SK-N-SH treated with all-trans-retinoic acid at 6 μM for 48 hours (cell line): ENCODE results near the gene C1R.

Experiments used
- ATAC-seq: fragments of 200-7000 bp; cut with Tn5 transposase; 3 replicates; pipeline ENCODE4 v1.9.1; 2020; ENCODE audit warnings: mild to moderate bottlenecking, moderate library complexity
- ARNTL ChIP-seq: fragments of 450-650 bp; formaldehyde crosslinking; IDR thresholded peaks from 2 replicates; pipeline ENCODE4 v1.5.0; 2020; ENCODE audit warnings: low read depth, mild to moderate bottlenecking, moderate library complexity, borderline replicate concordance
- CREB5 ChIP-seq: fragments of 250-450 bp; sonication (Bioruptor Pico); IDR thresholded peaks from 2 replicates; pipeline ENCODE4 v1.5.1; 2020; ENCODE audit warnings: low read depth, mild to moderate bottlenecking, moderate library complexity
- CSDC2 ChIP-seq: fragments of 250-450 bp; sonication (Bioruptor Pico); IDR thresholded peaks from 2 replicates; pipeline ENCODE4 v1.5.0; 2020; ENCODE audit warnings: mild to moderate bottlenecking, moderate library complexity
- ESRRG ChIP-seq: fragments of 250-450 bp; sonication (Bioruptor Pico); IDR thresholded peaks from 2 replicates; pipeline ENCODE4 v1.6.1; 2021; ENCODE audit warnings: mild to moderate bottlenecking
- GLIS3 ChIP-seq: fragments of 250-450 bp; sonication (Bioruptor Pico); IDR thresholded peaks from 2 replicates; pipeline ENCODE4 v1.5.0; 2020; ENCODE audit warnings: mild to moderate bottlenecking, moderate library complexity
- ISL1 ChIP-seq: fragments of 250-450 bp; sonication (Bioruptor Pico); IDR thresholded peaks from 2 replicates; pipeline ENCODE4 v2.1.2; 2022; ENCODE audit warnings: mild to moderate bottlenecking, moderate library complexity
- OSR1 ChIP-seq: fragments of 250-450 bp; sonication (Bioruptor Pico); IDR thresholded peaks from 2 replicates; pipeline ENCODE4 v1.8.0; 2022; ENCODE audit warnings: moderate library complexity, mild to moderate bottlenecking, inconsistent platforms
- PPARA ChIP-seq: fragments of 250-450 bp; sonication (Bioruptor Pico); IDR thresholded peaks from 2 replicates; pipeline ENCODE4 v1.5.0; 2020; ENCODE audit warnings: mild to moderate bottlenecking, borderline replicate concordance
- RARB ChIP-seq: fragments of 250-450 bp; sonication (Bioruptor Pico); IDR thresholded peaks from 2 replicates; pipeline ENCODE4 v1.8.0; 2021; ENCODE audit warnings: mild to moderate bottlenecking, moderate library complexity
- SNAI2 ChIP-seq: fragments of 250-450 bp; sonication (Bioruptor Pico); IDR thresholded peaks from 2 replicates; pipeline ENCODE4 v1.5.0; 2020; ENCODE audit warnings: mild to moderate bottlenecking, moderate library complexity
- TCF4 ChIP-seq: fragments of 250-450 bp; sonication (Bioruptor Pico); IDR thresholded peaks from 2 replicates; pipeline ENCODE4 v1.8.0; 2021; ENCODE audit warnings: mild to moderate bottlenecking, moderate library complexity, borderline replicate concordance
- TOX ChIP-seq: fragments of 250-450 bp; sonication (Bioruptor Pico); IDR thresholded peaks from 2 replicates; pipeline ENCODE4 v1.8.0; 2021; ENCODE audit warnings: mild to moderate bottlenecking, moderate library complexity, borderline replicate concordance
- ZC3H10 ChIP-seq: fragments of 250-450 bp; sonication (Bioruptor Pico); IDR thresholded peaks from 2 replicates; pipeline ENCODE4 v1.5.1; 2021; ENCODE audit warnings: mild to moderate bottlenecking, moderate library complexity
- ZFP3 ChIP-seq: fragments of 250-450 bp; sonication (Bioruptor Pico); IDR thresholded peaks from 2 replicates; pipeline ENCODE4 v1.5.0; 2020; ENCODE audit warnings: mild to moderate bottlenecking, moderate library complexity
- ZFP30 ChIP-seq: fragments of 450-650 bp; formaldehyde crosslinking; IDR thresholded peaks from 2 replicates; pipeline ENCODE4 v1.5.0; 2022; ENCODE audit warnings: mild to moderate bottlenecking, moderate library complexity
- ZNF565 ChIP-seq: fragments of 450-650 bp; formaldehyde crosslinking; conservative IDR thresholded peaks from 2 replicates; pipeline ENCODE4 v1.5.0; 2020; ENCODE audit warnings: low read depth, mild to moderate bottlenecking, moderate library complexity
- ZNF70 ChIP-seq: fragments of 450-650 bp; formaldehyde crosslinking; IDR thresholded peaks from 2 replicates; pipeline ENCODE4 v1.5.0; 2020; ENCODE audit warnings: mild to moderate bottlenecking, moderate library complexity
- ZNF8 ChIP-seq: fragments of 450-650 bp; formaldehyde crosslinking; IDR thresholded peaks from 2 replicates; pipeline ENCODE4 v1.5.0; 2020; ENCODE audit warnings: mild to moderate bottlenecking, moderate library complexity
- TF ChIP-seq, protein P1 (sequence below): fragments of 250-450 bp; sonication (Bioruptor Pico); IDR thresholded peaks from 2 replicates; pipeline ENCODE4 v1.5.0; 2020; ENCODE audit warnings: mild to moderate bottlenecking, moderate library complexity
- TF ChIP-seq, protein P2 (sequence below): fragments of 250-450 bp; sonication (Bioruptor Pico); IDR thresholded peaks from 2 replicates; pipeline ENCODE4 v1.5.1; 2021; ENCODE audit warnings: mild to moderate bottlenecking, moderate library complexity
- TF ChIP-seq, protein P3 (sequence below): fragments of 250-450 bp; sonication (Bioruptor Pico); IDR thresholded peaks from 2 replicates; pipeline ENCODE4 v1.8.0; 2021; ENCODE audit warnings: low read depth, mild to moderate bottlenecking, moderate library complexity, borderline replicate concordance
- TF ChIP-seq, protein P4 (sequence below): fragments of 250-450 bp; sonication (Bioruptor Pico); IDR thresholded peaks from 2 replicates; pipeline ENCODE4 v1.8.0; 2020; ENCODE audit warnings: mild to moderate bottlenecking, moderate library complexity, borderline replicate concordance

Gene C1R

DNA sequence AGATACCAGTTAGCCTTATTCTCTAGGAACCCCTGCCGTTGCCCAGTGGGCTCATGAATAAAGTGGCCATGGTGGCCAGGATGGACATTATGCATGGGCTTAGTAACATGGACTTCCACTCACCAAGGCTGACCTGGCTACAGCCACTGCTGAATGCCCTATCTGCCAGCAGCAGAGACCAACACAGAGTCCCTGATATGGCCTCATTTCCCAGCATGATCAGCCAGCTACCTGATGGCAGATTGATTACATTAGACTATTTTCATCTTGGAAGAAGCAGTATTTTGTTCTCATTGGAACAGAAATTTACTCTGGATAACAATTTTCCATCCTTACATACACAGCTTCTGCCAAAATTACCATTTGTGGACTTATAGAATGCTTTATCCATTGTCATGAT is 57.8 kb downstream of the C1R start:
- TF ChIP-seq, protein P1, sequence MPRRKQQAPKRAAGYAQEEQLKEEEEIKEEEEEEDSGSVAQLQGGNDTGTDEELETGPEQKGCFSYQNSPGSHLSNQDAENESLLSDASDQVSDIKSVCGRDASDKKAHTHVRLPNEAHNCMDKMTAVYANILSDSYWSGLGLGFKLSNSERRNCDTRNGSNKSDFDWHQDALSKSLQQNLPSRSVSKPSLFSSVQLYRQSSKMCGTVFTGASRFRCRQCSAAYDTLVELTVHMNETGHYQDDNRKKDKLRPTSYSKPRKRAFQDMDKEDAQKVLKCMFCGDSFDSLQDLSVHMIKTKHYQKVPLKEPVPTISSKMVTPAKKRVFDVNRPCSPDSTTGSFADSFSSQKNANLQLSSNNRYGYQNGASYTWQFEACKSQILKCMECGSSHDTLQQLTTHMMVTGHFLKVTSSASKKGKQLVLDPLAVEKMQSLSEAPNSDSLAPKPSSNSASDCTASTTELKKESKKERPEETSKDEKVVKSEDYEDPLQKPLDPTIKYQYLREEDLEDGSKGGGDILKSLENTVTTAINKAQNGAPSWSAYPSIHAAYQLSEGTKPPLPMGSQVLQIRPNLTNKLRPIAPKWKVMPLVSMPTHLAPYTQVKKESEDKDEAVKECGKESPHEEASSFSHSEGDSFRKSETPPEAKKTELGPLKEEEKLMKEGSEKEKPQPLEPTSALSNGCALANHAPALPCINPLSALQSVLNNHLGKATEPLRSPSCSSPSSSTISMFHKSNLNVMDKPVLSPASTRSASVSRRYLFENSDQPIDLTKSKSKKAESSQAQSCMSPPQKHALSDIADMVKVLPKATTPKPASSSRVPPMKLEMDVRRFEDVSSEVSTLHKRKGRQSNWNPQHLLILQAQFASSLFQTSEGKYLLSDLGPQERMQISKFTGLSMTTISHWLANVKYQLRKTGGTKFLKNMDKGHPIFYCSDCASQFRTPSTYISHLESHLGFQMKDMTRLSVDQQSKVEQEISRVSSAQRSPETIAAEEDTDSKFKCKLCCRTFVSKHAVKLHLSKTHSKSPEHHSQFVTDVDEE, result no peak
- TF ChIP-seq ISL1 (CRISPR knock-in tag), result no peak
- TF ChIP-seq TOX, result no peak
- TF ChIP-seq, protein P2, sequence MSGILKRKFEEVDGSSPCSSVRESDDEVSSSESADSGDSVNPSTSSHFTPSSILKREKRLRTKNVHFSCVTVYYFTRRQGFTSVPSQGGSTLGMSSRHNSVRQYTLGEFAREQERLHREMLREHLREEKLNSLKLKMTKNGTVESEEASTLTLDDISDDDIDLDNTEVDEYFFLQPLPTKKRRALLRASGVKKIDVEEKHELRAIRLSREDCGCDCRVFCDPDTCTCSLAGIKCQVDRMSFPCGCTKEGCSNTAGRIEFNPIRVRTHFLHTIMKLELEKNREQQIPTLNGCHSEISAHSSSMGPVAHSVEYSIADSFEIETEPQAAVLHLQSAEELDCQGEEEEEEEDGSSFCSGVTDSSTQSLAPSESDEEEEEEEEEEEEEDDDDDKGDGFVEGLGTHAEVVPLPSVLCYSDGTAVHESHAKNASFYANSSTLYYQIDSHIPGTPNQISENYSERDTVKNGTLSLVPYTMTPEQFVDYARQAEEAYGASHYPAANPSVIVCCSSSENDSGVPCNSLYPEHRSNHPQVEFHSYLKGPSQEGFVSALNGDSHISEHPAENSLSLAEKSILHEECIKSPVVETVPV (CRISPR knock-in tag), result no peak
- TF ChIP-seq ESRRG (CRISPR knock-in tag), result no peak
- TF ChIP-seq, protein P3, sequence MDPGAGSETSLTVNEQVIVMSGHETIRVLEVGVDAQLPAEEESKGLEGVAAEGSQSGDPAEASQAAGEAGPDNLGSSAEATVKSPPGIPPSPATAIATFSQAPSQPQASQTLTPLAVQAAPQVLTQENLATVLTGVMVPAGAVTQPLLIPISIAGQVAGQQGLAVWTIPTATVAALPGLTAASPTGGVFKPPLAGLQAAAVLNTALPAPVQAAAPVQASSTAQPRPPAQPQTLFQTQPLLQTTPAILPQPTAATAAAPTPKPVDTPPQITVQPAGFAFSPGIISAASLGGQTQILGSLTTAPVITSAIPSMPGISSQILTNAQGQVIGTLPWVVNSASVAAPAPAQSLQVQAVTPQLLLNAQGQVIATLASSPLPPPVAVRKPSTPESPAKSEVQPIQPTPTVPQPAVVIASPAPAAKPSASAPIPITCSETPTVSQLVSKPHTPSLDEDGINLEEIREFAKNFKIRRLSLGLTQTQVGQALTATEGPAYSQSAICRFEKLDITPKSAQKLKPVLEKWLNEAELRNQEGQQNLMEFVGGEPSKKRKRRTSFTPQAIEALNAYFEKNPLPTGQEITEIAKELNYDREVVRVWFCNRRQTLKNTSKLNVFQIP, result no peak
- no peak for TF ChIP-seq ZFP30 (CRISPR knock-in tag)
- no peak for TF ChIP-seq ZNF565 (CRISPR knock-in tag)
- TF ChIP-seq SNAI2 (CRISPR knock-in tag), result no peak
- TF ChIP-seq CREB5 (CRISPR knock-in tag), result no peak
- TF ChIP-seq CSDC2 (CRISPR knock-in tag), result no peak
- TF ChIP-seq ZC3H10 (CRISPR knock-in tag), result no peak
- no peak for TF ChIP-seq ZFP3
- TF ChIP-seq RARB (CRISPR knock-in tag), result no peak
- TF ChIP-seq PPARA (CRISPR knock-in tag), result no peak
- no peak for TF ChIP-seq ZNF8 (CRISPR knock-in tag)
- TF ChIP-seq TCF4 (CRISPR knock-in tag), result no peak
- TF ChIP-seq ARNTL, result no peak
- no peak for TF ChIP-seq GLIS3 (CRISPR knock-in tag)
- no peak for ATAC-seq

GRCh38 chr12:7032990-7033389 is 59.3 kb downstream of the C1R start:
- no peak for TF ChIP-seq ZNF565 (CRISPR knock-in tag)
- TF ChIP-seq ZNF70 (CRISPR knock-in tag), result no peak
- no peak for TF ChIP-seq ZFP3
- TF ChIP-seq, protein P3, result no peak
- TF ChIP-seq CREB5 (CRISPR knock-in tag), result no peak
- no peak for TF ChIP-seq SNAI2 (CRISPR knock-in tag)
- no peak for TF ChIP-seq TOX
- TF ChIP-seq, protein P2 (CRISPR knock-in tag), result no peak
- TF ChIP-seq ZFP30 (CRISPR knock-in tag), result no peak
- no peak for TF ChIP-seq GLIS3 (CRISPR knock-in tag)
- TF ChIP-seq, protein P1, result no peak
- TF ChIP-seq ISL1 (CRISPR knock-in tag), result no peak
- no peak for TF ChIP-seq ZNF8 (CRISPR knock-in tag)
- TF ChIP-seq CSDC2 (CRISPR knock-in tag), result no peak
- TF ChIP-seq OSR1 (CRISPR knock-in tag), result no peak
- TF ChIP-seq ARNTL, result no peak
- TF ChIP-seq PPARA (CRISPR knock-in tag), result no peak
- no peak for TF ChIP-seq ESRRG (CRISPR knock-in tag)
- no peak for TF ChIP-seq RARB (CRISPR knock-in tag)
- TF ChIP-seq, protein P4, sequence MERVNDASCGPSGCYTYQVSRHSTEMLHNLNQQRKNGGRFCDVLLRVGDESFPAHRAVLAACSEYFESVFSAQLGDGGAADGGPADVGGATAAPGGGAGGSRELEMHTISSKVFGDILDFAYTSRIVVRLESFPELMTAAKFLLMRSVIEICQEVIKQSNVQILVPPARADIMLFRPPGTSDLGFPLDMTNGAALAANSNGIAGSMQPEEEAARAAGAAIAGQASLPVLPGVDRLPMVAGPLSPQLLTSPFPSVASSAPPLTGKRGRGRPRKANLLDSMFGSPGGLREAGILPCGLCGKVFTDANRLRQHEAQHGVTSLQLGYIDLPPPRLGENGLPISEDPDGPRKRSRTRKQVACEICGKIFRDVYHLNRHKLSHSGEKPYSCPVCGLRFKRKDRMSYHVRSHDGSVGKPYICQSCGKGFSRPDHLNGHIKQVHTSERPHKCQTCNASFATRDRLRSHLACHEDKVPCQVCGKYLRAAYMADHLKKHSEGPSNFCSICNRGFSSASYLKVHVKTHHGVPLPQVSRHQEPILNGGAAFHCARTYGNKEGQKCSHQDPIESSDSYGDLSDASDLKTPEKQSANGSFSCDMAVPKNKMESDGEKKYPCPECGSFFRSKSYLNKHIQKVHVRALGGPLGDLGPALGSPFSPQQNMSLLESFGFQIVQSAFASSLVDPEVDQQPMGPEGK (CRISPR knock-in tag), result no peak
- no peak for ATAC-seq
